A549 (cell line): Measurements from ENCODE around the gene TAL1. TPM values are rescaled to one million over a fixed set of nuclear protein-coding genes. Genes with fewer than 3 reads are reported as not detected.

Experiments used
- ATAC-seq, 2 experiments: fragments of 200-7000 bp in 1 of 2; fragments of >200 bp in 1 of 2; cut with Nextera tagmentation in 1 of 2; cut with Tn5 transposase in 1 of 2; 3 replicates each; pipeline versions ENCODE4 v1.8.0 to v1.9.1; 2018 to 2020; ENCODE audit warnings: mild to moderate bottlenecking in 1 of 2, moderate library complexity in 1 of 2
- CTCF ChIA-PET: fragments of 300-600 bp; sonication (Branson Sonifier 250); formaldehyde crosslinking; extraction: SDS; loops from one replicate; lab custom pipeline; 2021; ENCODE audit warnings: antibody characterized with exemption, inconsistent platforms; lab: Yijun Ruan, JAX
- POLR2A ChIA-PET: fragments of 350-600 bp; formaldehyde crosslinking; extraction: SDS; loops from one replicate; lab custom pipeline; 2021; ENCODE audit warnings: antibody characterized with exemption, inconsistent platforms; lab: Yijun Ruan, JAX
- DNase-seq, 2 experiments: peaks; one replicate each; pipeline versions ENCODE4 v3.0.0 to v3.0.0-alpha.2; 2011 to 2016; ENCODE audit warnings: low read depth in 1 of 2, low spot score in 1 of 2
- FAIRE-seq: peaks from 2 replicates; lab custom pipeline; 2011; peaks lifted over from hg19 to GRCh38; lab: Jason Lieb, UNC
- H3K27ac ChIP-seq, 2 experiments: fragments of >200 bp; sonication (Bioruptor Twin); formaldehyde crosslinking; 3 replicates each; pipeline ENCODE4 v1.5.1; 2016 to 2017
- H3K4me1 ChIP-seq: fragments of >200 bp; sonication (Bioruptor Twin); formaldehyde crosslinking; 3 replicates; pipeline ENCODE4 v1.6.1; 2016
- H3K4me2 ChIP-seq: fragments of >200 bp; sonication (Bioruptor Twin); formaldehyde crosslinking; 3 replicates; pipeline ENCODE4 v1.6.1; 2016
- H3K4me3 ChIP-seq: fragments of >200 bp; sonication (Bioruptor Twin); formaldehyde crosslinking; 3 replicates; pipeline ENCODE4 v1.5.1; 2016
- H3K9me3 ChIP-seq: fragments of >200 bp; sonication (Bioruptor Twin); formaldehyde crosslinking; 3 replicates; pipeline ENCODE4 v1.6.1; 2016
- BCL3 ChIP-seq: fragments of >200 bp; sonication (Bioruptor Twin); formaldehyde crosslinking; IDR thresholded peaks from 3 replicates; pipeline ENCODE4 v1.6.1; 2016
- BHLHE40 ChIP-seq: IDR thresholded peaks from 2 replicates; pipeline ENCODE4 v1.6.1; 2012; ENCODE audit warnings: low read depth, low read length, inconsistent platforms
- CBX2 ChIP-seq: fragments of 200-600 bp; sonication (generic); IDR thresholded peaks from 2 replicates; pipeline ENCODE4 v1.6.1; 2016; ENCODE audit warnings: low read depth, mild to moderate bottlenecking, borderline replicate concordance
- CHD2 ChIP-seq: fragments of 150-350 bp; IDR thresholded peaks from 2 replicates; pipeline ENCODE4 v1.6.1; 2014; ENCODE audit warnings: low read length; ENCODE audit not compliant: partially characterized antibody
- CHD4 ChIP-seq: fragments of 200-600 bp; sonication (generic); IDR thresholded peaks from 2 replicates; pipeline ENCODE4 v1.6.1; 2016; ENCODE audit warnings: antibody characterized with exemption, mild to moderate bottlenecking, borderline replicate concordance
- EHMT2 ChIP-seq: fragments of 200-600 bp; sonication (generic); IDR thresholded peaks from 2 replicates; pipeline ENCODE4 v1.6.1; 2016; ENCODE audit warnings: antibody characterized with exemption, low read depth, mild to moderate bottlenecking, moderate library complexity
- ELK1 ChIP-seq: fragments of 150-350 bp; IDR thresholded peaks from 2 replicates; pipeline ENCODE4 v1.6.1; 2014; ENCODE audit warnings: low read depth, mild to moderate bottlenecking, low read length
- ESRRA ChIP-seq: fragments of 150-350 bp; IDR thresholded peaks from 2 replicates; pipeline ENCODE4 v1.6.1; 2014; ENCODE audit warnings: mild to moderate bottlenecking, low read length, borderline replicate concordance
- FOXS1 ChIP-seq: fragments of 250-450 bp; sonication (Bioruptor Pico); IDR thresholded peaks from 2 replicates; pipeline ENCODE4 v1.5.0; 2020; ENCODE audit warnings: mild to moderate bottlenecking, moderate library complexity
- GATA3 ChIP-seq: IDR thresholded peaks from 2 replicates; pipeline ENCODE4 v1.6.1; 2012; ENCODE audit warnings: borderline replicate concordance
- HES2 ChIP-seq: fragments of >200 bp; sonication (Bioruptor Twin); formaldehyde crosslinking; IDR thresholded peaks from 2 replicates; pipeline ENCODE4 v1.6.1; 2016
- HOXA7 ChIP-seq: fragments of 250-450 bp; sonication (Bioruptor Pico); IDR thresholded peaks from 2 replicates; pipeline ENCODE4 v1.5.0; 2020; ENCODE audit warnings: mild to moderate bottlenecking, moderate library complexity
- HOXB13 ChIP-seq: fragments of 250-450 bp; sonication (Bioruptor Pico); IDR thresholded peaks from 2 replicates; pipeline ENCODE4 v1.5.0; 2020; ENCODE audit warnings: low read depth, mild to moderate bottlenecking, moderate library complexity
- HOXB5 ChIP-seq: fragments of 250-450 bp; sonication (Bioruptor Pico); IDR thresholded peaks from 2 replicates; pipeline ENCODE4 v1.5.0; 2020; ENCODE audit warnings: mild to moderate bottlenecking, moderate library complexity
- KDM1A ChIP-seq: fragments of 200-600 bp; sonication (generic); IDR thresholded peaks from 2 replicates; pipeline ENCODE4 v1.6.1; 2016; ENCODE audit warnings: low read depth, mild to moderate bottlenecking
- KDM5A ChIP-seq: fragments of 200-600 bp; sonication (generic); IDR thresholded peaks from 2 replicates; pipeline ENCODE4 v1.6.1; 2016; ENCODE audit warnings: antibody characterized with exemption, mild to moderate bottlenecking
- NPAS2 ChIP-seq: fragments of 250-450 bp; sonication (Bioruptor Pico); IDR thresholded peaks from 2 replicates; pipeline ENCODE4 v1.8.0; 2022; ENCODE audit warnings: mild to moderate bottlenecking, moderate library complexity, borderline replicate concordance
- NR3C1 ChIP-seq: fragments of >200 bp; sonication (Bioruptor Twin); formaldehyde crosslinking; IDR thresholded peaks from 3 replicates; pipeline ENCODE4 v1.6.1; 2017
- POLR2A ChIP-seq: IDR thresholded peaks from 2 replicates; pipeline ENCODE4 v1.6.1; 2012; ENCODE audit warnings: mild to moderate bottlenecking, low read length
- POLR2AphosphoS2 ChIP-seq: conservative IDR thresholded peaks from 2 replicates; pipeline ENCODE4 v1.6.1; 2012; ENCODE audit warnings: low read length, improper control_type of control experiment, inconsistent platforms
- RCOR1 ChIP-seq: fragments of 150-350 bp; IDR thresholded peaks from 2 replicates; pipeline ENCODE4 v1.6.1; 2014; ENCODE audit warnings: antibody characterized with exemption, low read length, low read depth
- RFX5 ChIP-seq: fragments of 450-650 bp; IDR thresholded peaks from 2 replicates; pipeline ENCODE4 v1.7.1; 2014; ENCODE audit warnings: antibody characterized with exemption, mild to moderate bottlenecking, moderate library complexity
- SREBF2 ChIP-seq: fragments of 450-650 bp; IDR thresholded peaks from 2 replicates; pipeline ENCODE4 v1.6.1; 2014; ENCODE audit warnings: mild to moderate bottlenecking, moderate library complexity
- ZFP36 ChIP-seq: fragments of 450-650 bp; IDR thresholded peaks from 2 replicates; pipeline ENCODE4 v1.6.1; 2014; ENCODE audit warnings: borderline replicate concordance; ENCODE audit not compliant: partially characterized antibody
- WGBS: methylation state at CpG from one replicate; pipeline ENCODE4 v1.1.6; 2017; ENCODE audit errors: missing lambda C conversion rate; 5-methylcytosine and 5-hydroxymethylcytosine counted together
- polyA plus RNA-seq, 4 experiments: library from polyadenylated mRNA; depleted of rRNA in 3 of 4; stranded (reverse); fragments of >200 nt; fragmentation: RNase III in 1 of 4; extraction: RNeasy Plus Mini Kit Qiagen cat#74134 plus additional on column Dnase treatment in 1 of 4; gene quantifications; 2 replicates in 3 of 4; 3 replicates in 1 of 4; pipeline ENCODE4 v1.2.3, GENCODE V29; 2011 to 2017
- TF ChIP-seq, protein P1 (sequence below): fragments of >200 bp; sonication (Bioruptor Twin); formaldehyde crosslinking; IDR thresholded peaks from 3 replicates; pipeline ENCODE4 v1.5.1; 2016

TAL1 gene
- polyA plus RNA-seq, 2 of the 4 experiments (the other 2 are of a cell fraction) = not detected

GRCh38 chr1:47229031-47229885 is 2.8 kb downstream of the TAL1 start:
- no peak overlapping the region for H3K4me2 ChIP-seq
- CTCF ChIA-PET = no interaction called here
- no peak for DNase-seq
- no peak for FAIRE-seq
- H3K4me3 ChIP-seq = no peak overlapping the region
- no peak overlapping the region for H3K27ac ChIP-seq
- POLR2A ChIA-PET = no interaction called here
- H3K4me1 ChIP-seq = peaks cover 8% of the 10 kb centered on the region; the same call in 1 of the 3 replicates
- H3K9me3 ChIP-seq = no peaks in the 10 kb centered on the region
- no peak for ATAC-seq
- 86% methylated on average over 30 of the region's 35 CpGs for WGBS
- TF ChIP-seq BCL3 (no peak), BHLHE40 (no peak), SREBF2 (no peak), GATA3 (no peak), ELK1 (no peak), RCOR1 (no peak), KDM5A (no peak), KDM1A (no peak), CBX2 (no peak), HOXA7 (CRISPR knock-in tag) (no peak), RFX5 (no peak), POLR2AphosphoS2 (no peak), HOXB5 (CRISPR knock-in tag) (no peak), HES2 (no peak), ZFP36 (no peak), ESRRA (no peak), FOXS1 (CRISPR knock-in tag) (no peak)

DNA sequence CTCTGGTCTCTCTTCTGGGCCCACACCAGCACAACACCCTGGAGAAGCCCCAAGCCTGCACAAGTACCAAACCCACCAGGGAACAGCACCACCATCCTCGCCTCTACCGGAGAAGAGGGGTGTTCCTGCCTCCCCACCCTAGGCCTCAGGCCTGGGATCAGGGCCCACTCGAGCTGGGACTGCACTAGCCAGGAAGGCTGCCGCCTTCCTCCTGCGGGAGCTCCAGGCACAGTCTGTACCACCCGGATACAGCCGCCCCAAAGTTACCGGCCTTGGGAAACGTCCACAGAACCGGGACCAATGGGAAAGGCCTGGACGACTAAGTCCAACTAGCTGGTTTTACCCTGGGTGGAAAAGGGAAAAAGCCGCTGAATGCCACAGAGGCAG is 3.4 kb downstream of the TAL1 start:
- Histone ChIP-seq H3K9me3 (no peaks in the 10 kb centered on the region), H3K4me1 (peaks cover 8% of the 10 kb centered on the region; the same call in 1 of the 3 replicates), H3K4me3 (no peak overlapping the region), H3K27ac (no peak overlapping the region), H3K4me2 (no peak overlapping the region)
- ATAC-seq = no peak
- CTCF ChIA-PET = no interaction called here
- DNase-seq = no peak
- POLR2A ChIA-PET = no interaction called here
- WGBS = 85% methylated on average over 6 of the region's 12 CpGs
- FAIRE-seq = no peak
- TF ChIP-seq CHD4 = no peak

GRCh38 chr1:47227341-47228232 is 4.4 kb downstream of the TAL1 start:
- Histone ChIP-seq H3K4me3 (no peak overlapping the region), H3K27ac (no peak overlapping the region), H3K9me3 (no peaks in the 10 kb centered on the region), H3K4me1 (peaks cover 8% of the 10 kb centered on the region; the same call in 1 of the 3 replicates), H3K4me2 (no peak overlapping the region)
- FAIRE-seq = no peak
- no peak for TF ChIP-seq CHD2
- no peak for TF ChIP-seq RFX5
- TF ChIP-seq BCL3 = no peak
- no peak for TF ChIP-seq NPAS2 (CRISPR knock-in tag)
- TF ChIP-seq HOXB13 (CRISPR knock-in tag) = no peak
- TF ChIP-seq NR3C1 = no peak
- TF ChIP-seq POLR2A = no peak
- no peak for TF ChIP-seq EHMT2
- no peak for TF ChIP-seq POLR2AphosphoS2
- TF ChIP-seq ESRRA = no peak
- TF ChIP-seq SREBF2 = no peak
- TF ChIP-seq, protein P1, sequence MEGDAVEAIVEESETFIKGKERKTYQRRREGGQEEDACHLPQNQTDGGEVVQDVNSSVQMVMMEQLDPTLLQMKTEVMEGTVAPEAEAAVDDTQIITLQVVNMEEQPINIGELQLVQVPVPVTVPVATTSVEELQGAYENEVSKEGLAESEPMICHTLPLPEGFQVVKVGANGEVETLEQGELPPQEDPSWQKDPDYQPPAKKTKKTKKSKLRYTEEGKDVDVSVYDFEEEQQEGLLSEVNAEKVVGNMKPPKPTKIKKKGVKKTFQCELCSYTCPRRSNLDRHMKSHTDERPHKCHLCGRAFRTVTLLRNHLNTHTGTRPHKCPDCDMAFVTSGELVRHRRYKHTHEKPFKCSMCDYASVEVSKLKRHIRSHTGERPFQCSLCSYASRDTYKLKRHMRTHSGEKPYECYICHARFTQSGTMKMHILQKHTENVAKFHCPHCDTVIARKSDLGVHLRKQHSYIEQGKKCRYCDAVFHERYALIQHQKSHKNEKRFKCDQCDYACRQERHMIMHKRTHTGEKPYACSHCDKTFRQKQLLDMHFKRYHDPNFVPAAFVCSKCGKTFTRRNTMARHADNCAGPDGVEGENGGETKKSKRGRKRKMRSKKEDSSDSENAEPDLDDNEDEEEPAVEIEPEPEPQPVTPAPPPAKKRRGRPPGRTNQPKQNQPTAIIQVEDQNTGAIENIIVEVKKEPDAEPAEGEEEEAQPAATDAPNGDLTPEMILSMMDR = no peak
- no peak for ATAC-seq
- no peak for DNase-seq
- ChIA-PET CTCF (interaction anchor here (0.6 kb wide), 1 partner anchor 96 kb away, joined by 3 read pairs; no protein-coding TSS in a partner anchor), POLR2A (interaction anchor here (1.0 kb wide), 1 partner anchor 48 kb away, joined by 3 read pairs; no protein-coding TSS in a partner anchor)
- 63% methylated on average over 6 of the region's 7 CpGs for WGBS
